Uterus (tissue), 2 donors: ENCODE data around the gene ACOXL.

ENCODE experiments used
- CTCF ChIP-seq, 4 experiments: fragments of 200-600 bp in 2 of 4; fragments of 450-650 bp in 2 of 4; sonication (generic) in 2 of 4; IDR thresholded peaks; one replicate each; pipeline ENCODE4 v1.5.1; 2016 to 2019; ENCODE audit warnings: antibody characterized with exemption in 4 of 4, mild to moderate bottlenecking in 2 of 4, moderate library complexity in 1 of 4
- POLR2A ChIP-seq, 2 donors: fragments of 450-650 bp; IDR thresholded peaks; one replicate each; pipeline ENCODE4 v1.6.1; 2016; ENCODE audit warnings: antibody characterized with exemption in 2 of 2, mild to moderate bottlenecking in 1 of 2, moderate library complexity in 1 of 2

GRCh38 chr2:111031546-111032478 lies 299.4 kb downstream of the ACOXL start:
- TF ChIP-seq POLR2A (IDR thresholded peaks at IDR 0.05) (no peak), CTCF (IDR thresholded peaks at IDR 0.05) (no peak)
